HEK293 (cell line): Measurements from ENCODE around the gene PRDX3.

Source experiments
- GLIS1 ChIP-seq: fragments of 450-650 bp; formaldehyde crosslinking; IDR thresholded peaks from 2 replicates; pipeline ENCODE4 v1.5.1; 2016; ENCODE audit warnings: missing biosample characterization, missing genetic modification characterization
- IKZF3 ChIP-seq: fragments of 450-650 bp; IDR thresholded peaks from 2 replicates; pipeline ENCODE4 v1.5.0; 2018; ENCODE audit warnings: missing biosample characterization, mild to moderate bottlenecking, missing genetic modification characterization, moderate library complexity
- KLF1 ChIP-seq: fragments of 450-650 bp; formaldehyde crosslinking; IDR thresholded peaks from 2 replicates; pipeline ENCODE4 v1.5.1; 2016; ENCODE audit warnings: missing biosample characterization, missing genetic modification characterization
- KLF10 ChIP-seq: fragments of 450-650 bp; IDR thresholded peaks from 2 replicates; pipeline ENCODE4 v1.5.1; 2018; ENCODE audit warnings: missing biosample characterization, mild to moderate bottlenecking, missing genetic modification characterization
- MEIS1 ChIP-seq: sonication (generic); formaldehyde crosslinking; IDR thresholded peaks from 2 replicates; pipeline ENCODE4 v1.8.1; 2022; ENCODE audit warnings: missing genetic modification reagents, mild to moderate bottlenecking, borderline replicate concordance
- REPIN1 ChIP-seq: fragments of 450-650 bp; formaldehyde crosslinking; IDR thresholded peaks from 2 replicates; pipeline ENCODE4 v1.5.1; 2017; ENCODE audit warnings: missing biosample characterization, missing genetic modification characterization, low read depth
- SCRT1 ChIP-seq: fragments of 450-650 bp; formaldehyde crosslinking; IDR thresholded peaks from 2 replicates; pipeline ENCODE4 v1.5.1; 2016; ENCODE audit warnings: missing biosample characterization, missing genetic modification characterization, borderline replicate concordance
- SP2 ChIP-seq: fragments of 450-650 bp; formaldehyde crosslinking; IDR thresholded peaks from 2 replicates; pipeline ENCODE4 v1.5.1; 2016; ENCODE audit warnings: missing biosample characterization, missing genetic modification characterization
- YY1 ChIP-seq: fragments of 450-650 bp; formaldehyde crosslinking; IDR thresholded peaks from 2 replicates; pipeline ENCODE4 v1.5.1; 2018; ENCODE audit warnings: missing biosample characterization, missing genetic modification characterization
- ZFP3 ChIP-seq: fragments of 450-650 bp; formaldehyde crosslinking; IDR thresholded peaks from 2 replicates; pipeline ENCODE4 v1.5.1; 2016; ENCODE audit warnings: low read depth, missing biosample characterization, missing genetic modification characterization
- ZFP37 ChIP-seq: fragments of 450-650 bp; formaldehyde crosslinking; IDR thresholded peaks from 2 replicates; pipeline ENCODE4 v1.5.1; 2016; ENCODE audit warnings: missing biosample characterization, missing genetic modification characterization
- ZNF140 ChIP-seq: fragments of 450-650 bp; formaldehyde crosslinking; IDR thresholded peaks from 2 replicates; pipeline ENCODE4 v1.5.1; 2016; ENCODE audit warnings: missing biosample characterization, missing genetic modification characterization
- ZNF146 ChIP-seq: fragments of 450-650 bp; formaldehyde crosslinking; IDR thresholded peaks from 2 replicates; pipeline ENCODE4 v1.5.1; 2016; ENCODE audit warnings: missing biosample characterization, missing genetic modification characterization
- ZNF157 ChIP-seq: fragments of 450-650 bp; formaldehyde crosslinking; IDR thresholded peaks from 2 replicates; pipeline ENCODE4 v1.5.1; 2016; ENCODE audit warnings: missing biosample characterization, missing genetic modification characterization
- ZNF175 ChIP-seq: fragments of 450-650 bp; formaldehyde crosslinking; IDR thresholded peaks from 2 replicates; pipeline ENCODE4 v1.5.1; 2016; ENCODE audit warnings: missing biosample characterization, missing genetic modification characterization
- ZNF19 ChIP-seq: fragments of 450-650 bp; formaldehyde crosslinking; IDR thresholded peaks from 2 replicates; pipeline ENCODE4; 2016; ENCODE audit warnings: missing biosample characterization, missing genetic modification characterization, low read depth
- ZNF266 ChIP-seq: fragments of 450-650 bp; formaldehyde crosslinking; IDR thresholded peaks from 2 replicates; pipeline ENCODE4 v1.5.1; 2016; ENCODE audit warnings: missing biosample characterization, missing genetic modification characterization, low read depth
- ZNF311 ChIP-seq: fragments of 450-650 bp; formaldehyde crosslinking; IDR thresholded peaks from 2 replicates; pipeline ENCODE4 v1.5.1; 2017; ENCODE audit warnings: missing biosample characterization, missing genetic modification characterization, borderline replicate concordance
- ZNF362 ChIP-seq: fragments of 450-650 bp; formaldehyde crosslinking; IDR thresholded peaks from 2 replicates; pipeline ENCODE4 v1.5.1; 2016; ENCODE audit warnings: missing biosample characterization, missing genetic modification characterization
- ZNF37A ChIP-seq: fragments of 450-650 bp; IDR thresholded peaks from 2 replicates; pipeline ENCODE4 v1.5.1; 2018; ENCODE audit warnings: missing biosample characterization, missing genetic modification characterization
- ZNF530 ChIP-seq: fragments of 450-650 bp; formaldehyde crosslinking; IDR thresholded peaks from 2 replicates; pipeline ENCODE4 v1.5.1; 2016; ENCODE audit warnings: low read depth, missing biosample characterization, missing genetic modification characterization
- ZNF629 ChIP-seq: fragments of 450-650 bp; formaldehyde crosslinking; IDR thresholded peaks from 2 replicates; pipeline ENCODE4 v1.5.1; 2017; ENCODE audit warnings: missing biosample characterization, missing genetic modification characterization
- ZNF776 ChIP-seq: fragments of 450-650 bp; formaldehyde crosslinking; IDR thresholded peaks from 2 replicates; pipeline ENCODE4 v1.5.0; 2017; ENCODE audit warnings: missing biosample characterization, missing genetic modification characterization, borderline replicate concordance
- TF ChIP-seq, protein P1 (sequence below): fragments of 450-650 bp; formaldehyde crosslinking; IDR thresholded peaks from 2 replicates; pipeline ENCODE4 v1.5.1; 2016; ENCODE audit warnings: missing biosample characterization, missing genetic modification characterization
- TF ChIP-seq, protein P2 (sequence below): fragments of 450-650 bp; formaldehyde crosslinking; IDR thresholded peaks from 2 replicates; pipeline ENCODE4 v1.5.1; 2016; ENCODE audit warnings: missing biosample characterization, missing genetic modification characterization
- TF ChIP-seq, protein P3 (sequence below): fragments of 450-650 bp; formaldehyde crosslinking; IDR thresholded peaks from 2 replicates; pipeline ENCODE4 v1.5.1; 2016; ENCODE audit warnings: missing biosample characterization, missing genetic modification characterization, low read depth

Gene PRDX3

GRCh38 chr10:119207366-119207666 lies 28.7 kb upstream of the PRDX3 start, which contains the start of gene GRK5 (continued):
- TF ChIP-seq, protein P1, sequence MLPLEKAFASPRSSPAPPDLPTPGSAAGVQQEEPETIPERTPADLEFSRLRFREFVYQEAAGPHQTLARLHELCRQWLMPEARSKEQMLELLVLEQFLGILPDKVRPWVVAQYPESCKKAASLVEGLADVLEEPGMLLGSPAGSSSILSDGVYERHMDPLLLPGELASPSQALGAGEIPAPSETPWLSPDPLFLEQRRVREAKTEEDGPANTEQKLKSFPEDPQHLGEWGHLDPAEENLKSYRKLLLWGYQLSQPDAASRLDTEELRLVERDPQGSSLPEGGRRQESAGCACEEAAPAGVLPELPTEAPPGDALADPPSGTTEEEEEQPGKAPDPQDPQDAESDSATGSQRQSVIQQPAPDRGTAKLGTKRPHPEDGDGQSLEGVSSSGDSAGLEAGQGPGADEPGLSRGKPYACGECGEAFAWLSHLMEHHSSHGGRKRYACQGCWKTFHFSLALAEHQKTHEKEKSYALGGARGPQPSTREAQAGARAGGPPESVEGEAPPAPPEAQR (tag by site-specific recombination), result no peak
- TF ChIP-seq YY1 (tag by site-specific recombination), result no peak
- TF ChIP-seq ZNF629, result no peak
- no peak for TF ChIP-seq SCRT1 (tag by site-specific recombination)
- no peak for TF ChIP-seq KLF1 (tag by site-specific recombination)
- peak; percentile 35 for TF ChIP-seq SP2 (tag by site-specific recombination)
- TF ChIP-seq, protein P2, sequence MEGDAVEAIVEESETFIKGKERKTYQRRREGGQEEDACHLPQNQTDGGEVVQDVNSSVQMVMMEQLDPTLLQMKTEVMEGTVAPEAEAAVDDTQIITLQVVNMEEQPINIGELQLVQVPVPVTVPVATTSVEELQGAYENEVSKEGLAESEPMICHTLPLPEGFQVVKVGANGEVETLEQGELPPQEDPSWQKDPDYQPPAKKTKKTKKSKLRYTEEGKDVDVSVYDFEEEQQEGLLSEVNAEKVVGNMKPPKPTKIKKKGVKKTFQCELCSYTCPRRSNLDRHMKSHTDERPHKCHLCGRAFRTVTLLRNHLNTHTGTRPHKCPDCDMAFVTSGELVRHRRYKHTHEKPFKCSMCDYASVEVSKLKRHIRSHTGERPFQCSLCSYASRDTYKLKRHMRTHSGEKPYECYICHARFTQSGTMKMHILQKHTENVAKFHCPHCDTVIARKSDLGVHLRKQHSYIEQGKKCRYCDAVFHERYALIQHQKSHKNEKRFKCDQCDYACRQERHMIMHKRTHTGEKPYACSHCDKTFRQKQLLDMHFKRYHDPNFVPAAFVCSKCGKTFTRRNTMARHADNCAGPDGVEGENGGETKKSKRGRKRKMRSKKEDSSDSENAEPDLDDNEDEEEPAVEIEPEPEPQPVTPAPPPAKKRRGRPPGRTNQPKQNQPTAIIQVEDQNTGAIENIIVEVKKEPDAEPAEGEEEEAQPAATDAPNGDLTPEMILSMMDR (tag by site-specific recombination), result no peak
- TF ChIP-seq REPIN1 (tag by site-specific recombination), result no peak
- peak; percentile 44; the same call in 1 of the 2 replicates for TF ChIP-seq GLIS1 (tag by site-specific recombination)
- TF ChIP-seq ZNF530, result no peak
- TF ChIP-seq ZNF362 (tag by site-specific recombination), result no peak
- no peak for TF ChIP-seq ZNF146 (tag by site-specific recombination)
- TF ChIP-seq ZNF19, result no peak
- no peak for TF ChIP-seq ZFP37
- TF ChIP-seq MEIS1 (CRISPR knock-in tag), result no peak
- TF ChIP-seq ZNF266, result no peak
- TF ChIP-seq ZNF311 (tag by site-specific recombination), result no peak
- TF ChIP-seq ZNF140, result no peak
- no peak for TF ChIP-seq ZFP3 (tag by site-specific recombination)
- TF ChIP-seq ZNF37A (tag by site-specific recombination), result no peak
- TF ChIP-seq, protein P3, sequence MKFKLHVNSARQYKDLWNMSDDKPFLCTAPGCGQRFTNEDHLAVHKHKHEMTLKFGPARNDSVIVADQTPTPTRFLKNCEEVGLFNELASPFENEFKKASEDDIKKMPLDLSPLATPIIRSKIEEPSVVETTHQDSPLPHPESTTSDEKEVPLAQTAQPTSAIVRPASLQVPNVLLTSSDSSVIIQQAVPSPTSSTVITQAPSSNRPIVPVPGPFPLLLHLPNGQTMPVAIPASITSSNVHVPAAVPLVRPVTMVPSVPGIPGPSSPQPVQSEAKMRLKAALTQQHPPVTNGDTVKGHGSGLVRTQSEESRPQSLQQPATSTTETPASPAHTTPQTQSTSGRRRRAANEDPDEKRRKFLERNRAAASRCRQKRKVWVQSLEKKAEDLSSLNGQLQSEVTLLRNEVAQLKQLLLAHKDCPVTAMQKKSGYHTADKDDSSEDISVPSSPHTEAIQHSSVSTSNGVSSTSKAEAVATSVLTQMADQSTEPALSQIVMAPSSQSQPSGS (tag by site-specific recombination), result no peak
- peak; percentile 76; the same call in 1 of the 2 replicates for TF ChIP-seq KLF10 (tag by site-specific recombination)
- no peak for TF ChIP-seq ZNF157 (tag by site-specific recombination)
- no peak for TF ChIP-seq IKZF3
- no peak for TF ChIP-seq ZNF175
- no peak for TF ChIP-seq ZNF776 (tag by site-specific recombination)
